ENCODE data around the gene ZNF581.
A peak's percentile ranks its signal among the peaks of the same experiment; 100 is the strongest.

Gene ZNF581

DNA sequence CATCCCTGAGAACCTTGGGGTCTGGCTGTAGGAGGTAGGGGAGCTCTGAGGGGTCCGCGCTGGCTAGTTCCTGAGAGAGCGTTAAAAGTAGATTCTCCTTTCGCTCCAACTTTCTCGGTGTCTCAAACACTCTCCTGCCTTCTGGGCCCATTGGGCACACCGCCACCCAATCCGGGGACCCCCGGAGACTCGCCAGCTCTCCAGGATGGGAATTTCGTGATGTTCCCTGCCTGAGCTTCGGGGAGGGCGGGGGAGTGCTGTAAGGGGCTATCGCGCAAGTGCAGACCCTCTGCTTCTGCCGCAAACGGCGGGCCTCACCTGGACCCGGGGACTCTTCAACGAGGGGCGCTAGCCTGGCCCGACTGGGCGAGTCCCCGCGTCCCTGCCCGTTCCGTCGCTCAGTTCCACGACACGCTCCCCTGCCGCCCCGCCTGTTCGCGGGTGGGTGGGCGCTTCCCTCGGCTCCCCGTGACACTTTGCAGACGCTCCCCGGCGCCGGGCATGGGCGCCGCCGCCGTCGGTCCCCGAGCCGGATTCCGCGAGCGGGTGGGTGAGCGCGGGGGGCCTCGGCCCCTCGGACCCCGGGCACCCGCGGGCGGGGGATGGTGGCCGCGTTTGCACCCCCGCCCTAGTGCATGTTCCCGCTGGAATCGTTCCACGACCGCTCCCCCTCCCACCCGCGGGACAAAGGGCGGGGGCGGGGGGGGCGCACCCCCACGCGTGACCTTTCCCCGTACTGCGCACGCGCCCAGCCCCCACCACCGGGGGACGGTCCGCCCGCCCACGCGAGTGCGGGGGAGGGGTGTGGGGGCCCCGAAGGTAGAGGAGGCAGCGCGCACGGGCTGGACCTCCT lies 4.5 kb downstream of the ZNF581 start, which contains the start of gene CCDC106:
CCDC106 (plus strand) TSS at position 481 of the 853 bp plus-strand sequence. CDS start 835 bp downstream, outside the sequence.
- DNase-seq (ENCODE audit: low read depth in 2 of 2, low spot score in 1 of 2) = no peak

DNA sequence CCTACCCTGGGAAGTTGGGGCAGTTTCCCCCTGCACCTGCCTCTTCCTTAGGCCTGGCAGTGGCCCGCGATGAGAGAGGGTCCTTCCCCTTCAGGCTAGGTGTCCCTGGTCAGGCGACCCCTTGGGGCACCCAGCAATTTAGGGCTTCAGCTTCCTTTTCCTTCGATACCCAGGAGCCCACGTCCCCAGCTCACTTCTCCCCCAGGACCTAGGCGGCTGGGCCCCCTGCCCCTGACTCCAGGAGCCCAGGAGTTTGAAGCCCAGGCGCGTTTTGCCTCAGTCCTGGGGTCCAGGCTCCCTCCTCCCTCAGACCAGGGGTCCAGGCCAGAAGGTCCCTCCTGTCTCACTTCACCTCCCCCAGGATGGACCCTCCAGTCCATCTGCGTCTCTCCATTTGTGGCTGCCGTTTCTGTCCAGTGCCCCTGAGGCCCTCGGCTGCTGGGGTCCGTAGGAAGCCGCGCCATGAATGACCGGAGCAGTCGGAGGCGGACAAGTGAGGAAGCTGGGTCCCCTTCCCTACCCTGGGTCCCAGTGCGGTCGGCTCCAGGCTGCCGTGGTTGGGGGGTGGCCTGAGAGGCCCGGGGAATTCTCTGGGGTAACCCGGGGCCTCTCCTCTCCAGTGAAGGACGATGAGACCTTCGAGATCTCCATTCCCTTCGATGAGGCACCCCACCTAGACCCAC lies 5.3 kb downstream of the ZNF581 start:
- no peak for DNase-seq (ENCODE audit: low read depth in 2 of 2, low spot score in 1 of 2)

DNA sequence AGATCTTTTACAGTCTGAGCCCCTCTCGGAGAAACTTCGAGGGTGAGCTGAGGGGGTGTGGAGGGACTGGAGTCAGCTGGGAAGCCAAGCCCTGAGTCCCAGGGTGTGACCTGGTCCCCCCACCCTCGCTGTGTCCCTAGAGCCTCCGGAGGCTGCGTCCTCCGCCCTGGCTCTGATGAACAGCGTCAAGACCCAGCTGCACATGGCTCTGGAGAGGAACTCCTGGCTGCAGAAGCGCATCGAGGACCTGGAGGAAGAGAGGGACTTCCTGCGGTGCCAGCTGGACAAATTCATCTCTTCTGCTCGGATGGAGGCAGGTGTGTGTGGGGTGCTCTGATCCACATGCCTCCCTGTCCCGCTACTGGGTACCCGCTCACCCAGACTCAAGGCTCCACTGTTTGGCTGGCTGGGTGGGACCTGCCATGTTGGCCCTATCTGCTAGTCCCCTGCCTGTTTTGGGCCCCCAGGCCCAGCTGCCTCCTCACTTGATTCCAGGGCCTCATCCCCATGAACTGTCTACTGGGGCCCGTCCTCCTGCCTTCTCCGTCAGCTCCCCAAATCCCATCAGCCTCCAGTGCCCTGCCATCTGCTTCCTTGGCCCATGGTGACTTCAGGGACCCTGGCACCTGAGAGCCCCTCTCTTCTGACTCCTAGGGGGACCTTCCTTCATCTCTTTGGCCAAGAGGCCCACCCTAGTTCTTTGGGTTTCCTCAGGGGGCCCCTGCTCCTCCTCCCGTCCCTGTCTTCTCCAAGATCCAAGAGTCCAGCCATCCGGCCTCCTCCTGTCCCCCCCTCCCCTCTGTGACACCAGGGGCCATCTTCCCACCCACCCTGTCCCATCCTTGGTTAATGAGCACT lies 6.0 kb downstream of the ZNF581 start:
- no peak for DNase-seq (ENCODE audit: low read depth in 2 of 2, low spot score in 1 of 2)

DNA sequence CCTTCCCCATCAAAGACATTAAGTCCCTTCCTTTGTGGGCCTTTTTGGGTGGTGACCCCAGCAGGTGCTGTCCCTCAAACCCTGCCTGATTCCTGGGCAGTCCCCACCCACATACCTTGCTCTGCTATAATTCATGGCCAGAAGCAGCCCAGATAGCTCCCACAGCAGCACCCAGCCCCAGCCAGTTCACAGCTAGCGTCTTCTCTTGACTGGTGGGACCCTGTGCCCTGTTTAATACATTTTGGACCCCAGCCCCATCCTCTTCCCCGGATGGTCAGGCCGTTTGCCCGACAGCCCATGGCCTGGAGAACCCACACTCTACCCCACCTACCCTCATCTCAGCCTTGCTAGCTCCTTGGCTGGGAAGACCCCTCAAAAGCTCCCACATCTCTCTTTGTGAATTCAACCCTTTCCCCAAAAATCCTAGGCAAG lies 6.7 kb downstream of the ZNF581 start:
- no peak for DNase-seq (ENCODE audit: low read depth in 2 of 2, low spot score in 1 of 2)

DNA sequence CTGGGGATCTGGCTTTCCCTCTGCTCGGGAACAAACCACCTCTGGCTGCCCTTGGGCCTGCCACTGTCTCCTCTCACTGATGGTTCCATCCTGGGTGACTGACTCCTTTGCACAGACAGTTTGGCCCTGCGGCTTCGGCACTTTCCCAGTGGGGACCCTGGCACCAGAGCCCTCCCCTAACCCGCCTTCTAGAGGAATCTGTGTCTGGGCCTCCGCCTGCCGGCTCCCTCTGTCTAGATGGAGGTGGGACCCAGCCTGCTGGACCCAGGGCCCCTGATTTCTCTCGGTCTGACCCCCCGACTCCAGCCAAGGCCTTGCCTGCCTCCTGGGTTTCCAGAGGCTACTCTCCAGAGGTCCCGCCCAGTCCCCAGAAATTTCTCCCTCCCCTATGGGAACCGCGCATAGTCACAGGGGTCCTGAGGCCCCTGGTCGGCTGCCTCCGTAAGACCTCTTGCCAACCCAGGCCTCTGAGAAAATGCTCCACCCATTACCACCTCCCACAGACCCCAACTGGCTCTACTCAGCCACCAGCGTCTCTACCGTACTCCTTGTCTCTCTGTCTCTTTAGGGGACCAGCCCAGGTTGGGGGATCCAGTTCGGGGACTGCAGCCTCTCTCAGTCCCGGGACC lies 7.3 kb downstream of the ZNF581 start:
- no peak for DNase-seq (ENCODE audit: low read depth in 2 of 2, low spot score in 1 of 2)

DNA sequence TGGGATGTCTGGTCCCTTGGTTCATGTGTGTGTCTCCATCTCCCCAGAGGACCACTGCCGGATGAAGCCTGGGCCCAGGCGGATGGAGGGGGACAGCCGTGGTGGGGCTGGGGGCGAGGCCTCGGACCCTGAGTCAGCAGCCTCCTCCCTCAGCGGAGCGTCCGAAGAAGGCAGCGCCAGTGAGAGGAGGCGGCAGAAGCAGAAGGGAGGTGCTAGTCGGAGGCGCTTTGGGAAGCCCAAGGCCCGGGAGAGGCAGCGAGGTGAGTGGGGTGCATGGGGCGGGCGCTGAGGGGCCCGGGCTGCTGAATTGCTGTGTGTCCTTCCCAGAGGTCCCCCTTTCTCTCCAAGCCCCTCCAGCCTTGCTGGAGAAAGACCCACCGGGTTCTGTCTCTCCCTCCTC lies 7.8 kb downstream of the ZNF581 start:
- DNase-seq (ENCODE audit: low read depth in 2 of 2, low spot score in 1 of 2) = no peak

DNA sequence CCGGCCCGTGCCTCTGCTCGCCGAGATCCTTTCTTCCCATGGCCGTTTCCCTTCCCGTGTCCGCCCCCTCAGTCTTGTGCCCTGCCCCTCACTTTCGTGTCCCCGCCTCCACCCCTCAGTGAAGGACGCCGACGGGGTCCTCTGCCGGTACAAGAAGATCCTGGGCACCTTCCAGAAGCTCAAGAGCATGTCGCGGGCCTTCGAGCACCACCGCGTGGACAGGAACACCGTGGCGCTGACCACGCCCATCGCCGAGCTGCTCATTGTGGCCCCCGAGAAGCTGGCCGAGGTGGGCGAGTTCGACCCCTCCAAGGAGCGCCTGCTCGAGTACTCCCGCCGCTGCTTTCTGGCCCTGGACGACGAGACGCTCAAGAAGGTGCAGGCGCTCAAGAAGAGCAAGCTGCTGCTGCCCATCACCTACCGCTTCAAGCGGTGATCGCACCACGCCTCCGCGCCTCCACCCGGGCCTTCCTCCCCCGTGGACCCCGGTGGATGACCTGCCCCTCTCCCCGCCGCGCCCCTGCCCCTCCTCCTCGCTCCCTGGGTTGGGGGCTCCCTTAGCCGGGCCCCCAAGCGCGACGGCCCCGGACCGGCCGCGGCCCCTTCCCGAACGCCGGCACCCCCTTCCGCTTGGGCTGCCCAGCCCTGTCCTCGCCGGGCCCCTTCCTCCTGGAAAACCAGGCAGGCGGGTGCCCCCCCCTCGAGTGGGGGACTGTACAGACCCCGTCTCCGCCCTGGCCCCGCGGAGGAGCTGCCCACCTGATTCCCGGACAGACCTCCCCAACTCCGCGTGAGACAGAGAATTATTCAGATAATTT lies 9.1 kb downstream of the ZNF581 start:
- no peak for DNase-seq (ENCODE audit: low read depth in 2 of 2, low spot score in 1 of 2)

DNA sequence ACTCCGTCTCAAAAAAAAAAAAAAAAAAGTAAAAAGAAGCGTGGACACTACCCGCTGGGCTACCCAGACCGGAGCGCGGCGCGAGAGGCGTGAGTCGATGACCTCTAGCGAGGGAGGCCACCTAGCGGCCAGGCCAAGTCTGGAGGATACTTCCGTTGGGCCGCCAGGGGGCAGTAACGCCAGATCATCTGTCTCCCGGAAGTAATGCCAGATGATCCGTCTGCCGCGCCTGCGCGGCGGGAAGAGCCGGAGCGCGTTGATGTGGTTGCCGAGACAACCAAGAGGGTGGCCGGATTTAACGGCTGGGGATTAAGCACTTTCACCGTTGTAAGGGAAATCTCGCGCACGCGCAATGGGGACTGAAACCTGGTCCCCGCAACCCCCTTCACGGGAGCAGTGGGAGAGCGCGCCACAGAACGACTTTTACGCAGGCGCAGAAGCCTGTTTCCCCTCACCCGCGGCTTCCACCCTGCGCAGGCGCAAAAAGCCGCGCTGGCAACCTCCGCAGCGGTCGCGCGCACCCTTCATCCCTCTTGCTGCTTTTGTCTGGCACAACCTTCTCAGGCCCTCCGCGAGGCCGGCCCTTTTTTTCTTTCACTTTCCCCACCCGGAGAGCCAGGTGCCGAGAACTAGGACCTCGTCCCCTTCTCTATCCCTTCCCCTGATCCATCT lies 10.3 kb downstream of the ZNF581 start:
- DNase-seq (ENCODE audit: low read depth in 2 of 2, low spot score in 1 of 2) = peak; percentile 98 to 99

DNA sequence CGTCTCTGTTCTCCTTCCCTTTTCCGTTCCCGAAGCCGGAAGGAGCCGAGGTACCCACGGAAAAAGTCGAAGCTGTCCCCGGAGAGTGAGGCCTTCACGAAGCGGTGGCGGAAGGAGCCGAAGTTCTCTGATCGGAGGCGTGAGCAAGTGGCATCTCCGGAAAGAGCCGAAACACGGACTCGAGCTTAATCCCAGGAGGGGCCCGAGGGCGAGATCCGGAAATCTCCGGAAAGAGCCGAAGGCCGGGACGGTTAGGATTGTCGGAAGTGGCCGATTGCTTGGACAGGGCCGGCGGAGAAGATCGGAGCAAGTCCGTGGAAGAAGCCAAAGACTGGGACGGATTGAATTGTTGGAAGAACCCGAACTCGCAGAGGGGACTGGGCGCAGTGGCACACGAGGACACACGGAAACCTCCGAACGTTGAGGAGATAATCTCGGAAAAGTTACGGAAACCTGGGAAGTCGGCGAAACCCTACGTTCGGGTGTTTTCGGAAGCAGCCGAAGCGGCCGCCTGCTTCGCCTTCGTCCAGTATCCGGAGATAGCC lies 10.9 kb downstream of the ZNF581 start:
- DNase-seq (ENCODE audit: low read depth in 2 of 2, low spot score in 1 of 2) = peak; percentile 94 to 98

DNA sequence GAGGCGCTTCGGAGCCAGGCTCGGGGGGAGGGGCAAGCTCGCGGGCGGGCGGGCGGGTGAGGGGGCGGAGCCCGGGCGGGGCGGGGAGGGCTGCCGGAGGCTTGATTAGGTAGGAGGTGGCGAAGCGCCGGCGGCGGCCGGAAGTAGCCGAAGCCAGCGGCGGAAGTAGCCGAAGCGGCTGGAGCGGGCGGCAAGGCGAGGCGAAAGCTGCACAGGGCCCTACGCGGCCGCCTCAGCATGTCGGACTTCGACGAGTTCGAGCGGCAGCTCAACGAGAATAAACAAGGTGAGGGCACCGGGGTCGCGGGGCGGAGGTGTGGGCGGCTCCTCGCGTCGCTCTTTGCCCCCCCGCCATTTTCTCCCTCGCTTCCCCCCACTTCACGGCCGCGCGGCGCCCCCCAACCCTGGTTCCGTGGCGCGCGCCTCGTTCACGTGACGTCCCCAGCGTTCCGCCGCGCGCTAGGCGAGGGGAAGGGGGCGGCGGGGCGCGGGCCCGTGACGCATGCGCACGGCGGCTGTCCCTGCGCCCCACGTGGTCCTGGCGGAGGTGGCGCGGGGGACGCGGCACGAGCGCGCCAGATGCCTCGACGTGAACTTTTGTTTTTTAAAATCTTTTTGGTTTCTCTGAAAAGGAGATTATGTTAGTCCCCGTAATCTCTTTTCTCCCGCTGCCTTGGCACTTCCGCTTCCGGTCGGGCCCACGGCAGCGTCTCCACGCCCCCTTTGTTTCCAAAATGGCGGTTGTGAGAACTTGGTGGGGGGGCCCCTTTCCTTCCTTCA lies 11.6 kb downstream of the ZNF581 start, which contains the start of gene U2AF2:
U2AF2 (plus strand) TSS at position 168 of the 780 bp plus-strand sequence; CDS start at position 238, 70 bp downstream.
- DNase-seq (ENCODE audit: low read depth in 2 of 2, low spot score in 1 of 2) = peak; percentile 88 to 91

DNA sequence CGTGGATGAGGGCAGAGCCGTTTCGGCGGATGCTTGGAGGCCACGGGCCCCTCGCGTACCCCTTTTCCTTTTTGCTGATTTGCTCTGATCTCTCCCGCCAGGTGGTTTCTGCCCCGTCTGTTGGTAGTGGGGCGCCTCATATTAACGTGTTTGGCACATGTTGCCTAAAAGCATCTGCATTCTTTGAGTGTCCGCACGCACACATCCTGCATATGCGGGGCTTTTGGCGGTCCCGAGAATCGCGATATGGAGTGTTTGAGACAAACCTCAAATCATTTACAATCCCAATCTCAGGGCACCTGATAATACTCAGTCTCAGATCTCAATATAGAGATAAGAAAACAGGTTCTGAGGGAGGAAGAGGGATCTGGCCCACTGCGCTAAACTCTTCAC lies 12.2 kb downstream of the ZNF581 start:
- no peak for DNase-seq (ENCODE audit: low read depth in 2 of 2, low spot score in 1 of 2)

DNA sequence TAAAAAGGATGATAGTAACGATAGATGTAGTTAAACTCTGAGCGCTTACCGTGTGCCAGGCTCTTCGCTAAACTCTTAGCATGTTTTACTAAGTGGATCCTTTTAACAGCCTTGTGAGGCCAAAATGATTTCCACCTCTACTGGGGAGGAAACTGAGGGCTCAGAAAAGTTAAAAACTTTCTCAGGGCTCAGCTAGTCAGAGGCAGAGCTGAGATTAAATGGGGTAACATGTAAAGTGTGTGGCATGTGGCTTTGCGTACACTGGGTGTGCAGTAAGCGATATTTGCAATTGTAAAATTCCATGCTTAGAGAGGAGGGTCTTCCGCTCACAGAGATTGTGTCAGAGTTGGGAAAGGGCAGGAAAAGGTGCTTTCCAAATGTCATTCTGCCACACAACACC lies 13.1 kb downstream of the ZNF581 start:
- DNase-seq (ENCODE audit: low read depth in 2 of 2, low spot score in 1 of 2) = no peak

DNA sequence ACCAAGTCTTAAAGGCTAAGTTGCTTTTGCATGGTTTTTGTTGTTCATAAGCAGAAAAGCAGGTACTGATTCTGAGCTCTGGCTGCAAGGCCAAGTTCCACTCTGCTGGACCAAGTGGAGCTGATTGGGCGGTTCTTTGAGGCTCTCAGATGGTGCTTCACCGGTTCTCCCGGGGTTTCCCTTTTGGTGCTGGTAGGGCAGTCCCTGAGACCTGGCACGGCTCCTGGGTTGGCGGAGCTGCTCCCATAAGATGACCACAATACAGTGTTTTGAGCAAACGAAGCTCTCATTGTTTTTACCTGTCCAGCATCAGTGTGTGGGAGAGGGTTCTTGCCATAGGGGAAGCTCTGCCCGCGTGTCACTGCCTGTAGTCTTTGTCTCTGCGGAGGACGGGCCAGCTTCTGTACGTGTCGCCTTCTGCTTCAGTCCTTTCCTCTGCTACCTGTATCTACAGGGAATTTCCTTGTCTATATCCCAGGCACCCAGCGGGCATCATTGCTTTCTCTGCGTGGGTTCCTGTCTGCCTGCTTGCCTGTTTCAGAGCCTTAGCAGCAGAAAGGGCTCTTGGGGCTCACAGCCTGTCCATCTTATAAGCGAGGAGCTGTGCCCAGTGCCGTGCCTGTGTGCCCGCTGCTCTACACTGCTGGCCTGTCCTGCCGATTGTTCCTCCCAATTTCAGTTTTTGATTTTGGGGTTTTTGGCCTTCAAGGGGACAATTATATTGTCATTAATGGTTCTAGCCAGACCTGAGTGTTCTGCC lies 13.7 kb downstream of the ZNF581 start:
- DNase-seq (ENCODE audit: low read depth in 2 of 2, low spot score in 1 of 2) = no peak

DNA sequence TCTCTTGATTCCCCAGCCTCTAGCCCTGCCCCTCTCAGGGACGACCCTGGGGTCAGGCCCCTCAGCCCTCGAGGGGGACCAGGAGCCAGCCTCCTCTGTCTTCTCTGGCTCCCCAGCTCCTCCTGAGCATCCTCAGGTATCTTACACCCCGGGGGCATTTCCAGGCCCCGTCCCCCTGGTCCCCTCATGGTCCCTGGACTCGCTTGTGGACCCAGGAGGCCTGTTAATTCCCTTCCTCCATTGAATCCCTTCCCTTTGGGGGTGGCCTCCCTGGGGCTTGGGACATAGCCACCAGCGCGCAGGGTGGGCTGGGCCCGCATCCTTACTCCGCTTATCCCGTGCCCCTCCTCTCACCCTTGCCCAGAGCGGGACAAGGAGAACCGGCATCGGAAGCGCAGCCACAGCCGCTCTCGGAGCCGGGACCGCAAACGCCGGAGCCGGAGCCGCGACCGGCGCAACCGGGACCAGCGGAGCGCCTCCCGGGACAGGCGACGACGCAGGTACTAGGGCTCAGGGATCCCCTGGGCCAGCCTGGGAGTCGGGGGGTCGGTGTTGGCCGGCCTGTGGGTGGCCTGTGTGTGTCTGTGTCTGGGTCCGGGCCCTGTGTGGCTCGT lies 15.5 kb downstream of the ZNF581 start:
- DNase-seq (ENCODE audit: low read depth in 2 of 2, low spot score in 1 of 2) = no peak

DNA sequence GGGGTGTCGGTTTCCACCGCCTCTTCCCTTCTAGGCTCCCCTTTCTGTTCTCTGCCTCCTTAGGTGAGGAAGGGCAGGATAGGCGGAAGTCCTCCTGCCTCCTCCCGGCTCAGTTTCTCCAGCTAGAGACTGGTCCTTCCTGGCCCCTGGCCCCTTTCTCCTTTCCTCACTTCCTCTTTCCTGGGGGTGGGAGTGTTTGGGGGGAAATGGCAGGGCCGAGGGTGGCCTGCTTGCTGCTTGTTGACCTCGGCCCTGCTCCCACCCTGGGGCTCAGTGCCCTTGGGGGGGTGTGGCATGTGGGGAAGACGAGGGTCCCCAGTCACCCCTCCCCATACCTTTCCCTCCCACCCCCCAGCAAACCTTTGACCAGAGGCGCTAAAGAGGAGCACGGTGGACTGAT lies 16.4 kb downstream of the ZNF581 start:
- DNase-seq (ENCODE audit: low read depth in 2 of 2, low spot score in 1 of 2) = no peak

DNA sequence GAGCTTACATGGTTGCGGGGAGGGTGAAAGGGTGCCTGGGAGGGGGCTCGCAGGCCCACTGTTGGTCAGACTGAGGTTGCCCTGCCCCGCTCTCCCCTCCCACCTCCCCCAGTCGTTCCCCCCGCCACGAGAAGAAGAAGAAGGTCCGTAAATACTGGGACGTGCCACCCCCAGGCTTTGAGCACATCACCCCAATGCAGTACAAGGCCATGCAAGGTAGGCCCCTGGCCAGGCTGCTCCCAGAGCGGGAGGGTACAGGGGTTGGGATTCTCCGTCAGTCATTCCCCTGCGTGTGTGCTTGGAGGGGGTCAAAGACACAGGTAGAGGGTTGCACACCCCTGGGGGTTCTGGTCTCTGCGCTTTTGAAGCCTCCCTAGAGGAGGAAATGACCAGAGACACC lies 17.0 kb downstream of the ZNF581 start:
- DNase-seq (ENCODE audit: low read depth in 2 of 2, low spot score in 1 of 2) = no peak

DNA sequence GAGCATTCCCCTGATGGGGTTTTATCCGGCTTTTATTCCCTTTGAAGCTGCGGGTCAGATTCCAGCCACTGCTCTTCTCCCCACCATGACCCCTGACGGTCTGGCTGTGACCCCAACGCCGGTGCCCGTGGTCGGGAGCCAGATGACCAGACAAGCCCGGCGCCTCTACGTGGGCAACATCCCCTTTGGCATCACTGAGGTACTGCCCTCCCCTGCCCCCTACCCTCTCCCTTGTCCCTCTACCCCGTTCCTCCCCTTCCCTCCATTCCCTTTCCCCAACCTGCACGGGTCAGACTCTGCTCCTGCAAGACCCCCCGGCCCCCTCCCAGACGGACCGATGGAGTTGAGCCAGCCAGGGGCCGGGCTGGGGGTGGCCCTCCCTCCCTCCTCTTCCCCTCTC lies 17.5 kb downstream of the ZNF581 start:
- no peak for DNase-seq (ENCODE audit: low read depth in 2 of 2, low spot score in 1 of 2)
